A549 (cell line): ENCODE results near the gene CD34.

Experiments used
- BCL3 ChIP-seq: fragments of >200 bp; sonication (Bioruptor Twin); formaldehyde crosslinking; IDR thresholded peaks from 3 replicates; pipeline ENCODE4 v1.6.1; 2016
- CEBPB ChIP-seq, 2 experiments: fragments of >200 bp in 1 of 2; sonication (Bioruptor Twin) in 1 of 2; formaldehyde crosslinking in 1 of 2; IDR thresholded peaks; 2 replicates each; pipeline ENCODE4 v1.6.1; 2012 to 2016
- CTCF ChIP-seq: fragments of >200 bp; sonication (Bioruptor Twin); formaldehyde crosslinking; IDR thresholded peaks from 3 replicates; pipeline ENCODE4 v1.5.1; 2016
- KDM5A ChIP-seq: fragments of 200-600 bp; sonication (generic); IDR thresholded peaks from 2 replicates; pipeline ENCODE4 v1.6.1; 2016; ENCODE audit warnings: antibody characterized with exemption, mild to moderate bottlenecking
- PBX3 ChIP-seq: IDR thresholded peaks from 2 replicates; pipeline ENCODE4 v1.6.1; 2012
- POLR2A ChIP-seq: IDR thresholded peaks from 2 replicates; pipeline ENCODE4 v1.6.1; 2012; ENCODE audit warnings: mild to moderate bottlenecking, low read length
- REST ChIP-seq: fragments of 200-600 bp; sonication (generic); IDR thresholded peaks from 2 replicates; pipeline ENCODE4 v1.6.1; 2016; ENCODE audit warnings: antibody characterized with exemption, mild to moderate bottlenecking, moderate library complexity
- RFX5 ChIP-seq: fragments of 450-650 bp; IDR thresholded peaks from 2 replicates; pipeline ENCODE4 v1.7.1; 2014; ENCODE audit warnings: antibody characterized with exemption, mild to moderate bottlenecking, moderate library complexity

- TF ChIP-seq PBX3 = no peak
- no peak for TF ChIP-seq BCL3
- no peak for TF ChIP-seq REST
- TF ChIP-seq CTCF = no peak
- no peak for TF ChIP-seq POLR2A
- TF ChIP-seq RFX5 = no peak
- no peak for TF ChIP-seq KDM5A
- TF ChIP-seq CEBPB (IDR thresholded peaks at IDR 0.05) = no peak
Observed at GRCh38 chr1:207923561-207923960, 12.6 kb upstream of the CD34 start.
